ENCODE results near the gene MAP4.

DNA sequence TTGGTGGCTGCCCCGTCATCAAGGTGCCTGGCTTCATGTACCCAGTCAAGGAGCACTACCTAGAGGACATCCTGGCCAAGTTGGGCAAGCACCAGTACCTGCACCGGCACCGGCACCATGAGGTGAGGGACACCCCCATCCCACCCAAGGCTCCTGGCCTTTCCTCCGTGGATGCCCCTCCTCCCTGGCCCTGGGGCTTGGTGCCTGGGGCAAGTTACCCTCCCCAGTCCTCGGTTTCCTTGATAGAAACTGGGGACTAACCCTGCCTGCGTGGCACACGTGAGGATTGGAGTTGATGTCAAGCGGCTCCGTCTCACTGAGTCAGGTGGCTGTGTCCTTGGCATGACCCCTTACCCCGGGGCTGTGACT is 169.4 kb downstream of the MAP4 start:
- TF ChIP-seq, protein P1, sequence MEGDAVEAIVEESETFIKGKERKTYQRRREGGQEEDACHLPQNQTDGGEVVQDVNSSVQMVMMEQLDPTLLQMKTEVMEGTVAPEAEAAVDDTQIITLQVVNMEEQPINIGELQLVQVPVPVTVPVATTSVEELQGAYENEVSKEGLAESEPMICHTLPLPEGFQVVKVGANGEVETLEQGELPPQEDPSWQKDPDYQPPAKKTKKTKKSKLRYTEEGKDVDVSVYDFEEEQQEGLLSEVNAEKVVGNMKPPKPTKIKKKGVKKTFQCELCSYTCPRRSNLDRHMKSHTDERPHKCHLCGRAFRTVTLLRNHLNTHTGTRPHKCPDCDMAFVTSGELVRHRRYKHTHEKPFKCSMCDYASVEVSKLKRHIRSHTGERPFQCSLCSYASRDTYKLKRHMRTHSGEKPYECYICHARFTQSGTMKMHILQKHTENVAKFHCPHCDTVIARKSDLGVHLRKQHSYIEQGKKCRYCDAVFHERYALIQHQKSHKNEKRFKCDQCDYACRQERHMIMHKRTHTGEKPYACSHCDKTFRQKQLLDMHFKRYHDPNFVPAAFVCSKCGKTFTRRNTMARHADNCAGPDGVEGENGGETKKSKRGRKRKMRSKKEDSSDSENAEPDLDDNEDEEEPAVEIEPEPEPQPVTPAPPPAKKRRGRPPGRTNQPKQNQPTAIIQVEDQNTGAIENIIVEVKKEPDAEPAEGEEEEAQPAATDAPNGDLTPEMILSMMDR (IDR thresholded peaks at IDR 0.05) = no peak
- no peak for TF ChIP-seq POLR2A (IDR thresholded peaks at IDR 0.05)

All from heart left ventricle (tissue), 13 donors.